GM21390 (cell line): Measurements from ENCODE around the gene DAND5.

ENCODE experiments used
- ATAC-seq: cut with Tn5 transposase; IDR thresholded peaks from one replicate; pipeline ENCODE4 v1.9.1; 2021; ENCODE audit not compliant: unreplicated experiment

Gene DAND5

DNA sequence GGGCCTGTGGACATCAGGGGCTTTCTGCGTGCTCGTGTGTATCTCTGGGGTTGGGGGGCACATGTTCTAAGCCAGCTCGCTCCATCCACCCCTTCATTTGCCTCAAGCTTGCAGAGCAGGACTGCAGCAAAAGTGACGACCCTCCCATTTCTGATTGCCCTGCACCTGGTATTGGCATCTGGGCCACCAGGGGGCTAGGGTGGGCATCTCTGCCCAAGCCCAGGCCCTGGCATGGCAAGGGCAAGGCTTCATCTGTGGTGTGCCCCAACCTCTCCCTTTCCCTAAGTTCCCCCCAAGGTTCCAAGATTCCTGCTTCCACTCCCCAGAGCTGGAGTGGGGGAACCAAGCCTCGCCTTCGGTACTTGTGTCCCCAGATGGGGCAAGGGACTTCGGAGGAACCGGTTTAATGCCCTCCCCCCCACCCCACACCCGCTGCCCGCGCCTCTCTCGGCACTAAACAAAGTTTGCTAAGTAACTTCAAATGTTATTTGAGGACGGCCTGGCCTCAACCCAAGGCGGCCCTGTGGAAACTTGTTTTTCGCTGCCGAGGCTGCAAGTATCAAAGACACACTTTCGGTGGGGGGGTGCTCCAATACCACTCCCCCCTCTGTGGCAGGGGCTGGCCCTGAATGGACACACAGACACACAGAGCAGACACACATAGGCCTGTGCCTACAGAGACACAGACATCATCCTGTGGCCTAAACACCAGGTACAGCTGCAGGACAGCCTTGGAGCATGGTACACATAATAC lies 38.1 kb downstream of the DAND5 start:
- no peak for ATAC-seq

DNA sequence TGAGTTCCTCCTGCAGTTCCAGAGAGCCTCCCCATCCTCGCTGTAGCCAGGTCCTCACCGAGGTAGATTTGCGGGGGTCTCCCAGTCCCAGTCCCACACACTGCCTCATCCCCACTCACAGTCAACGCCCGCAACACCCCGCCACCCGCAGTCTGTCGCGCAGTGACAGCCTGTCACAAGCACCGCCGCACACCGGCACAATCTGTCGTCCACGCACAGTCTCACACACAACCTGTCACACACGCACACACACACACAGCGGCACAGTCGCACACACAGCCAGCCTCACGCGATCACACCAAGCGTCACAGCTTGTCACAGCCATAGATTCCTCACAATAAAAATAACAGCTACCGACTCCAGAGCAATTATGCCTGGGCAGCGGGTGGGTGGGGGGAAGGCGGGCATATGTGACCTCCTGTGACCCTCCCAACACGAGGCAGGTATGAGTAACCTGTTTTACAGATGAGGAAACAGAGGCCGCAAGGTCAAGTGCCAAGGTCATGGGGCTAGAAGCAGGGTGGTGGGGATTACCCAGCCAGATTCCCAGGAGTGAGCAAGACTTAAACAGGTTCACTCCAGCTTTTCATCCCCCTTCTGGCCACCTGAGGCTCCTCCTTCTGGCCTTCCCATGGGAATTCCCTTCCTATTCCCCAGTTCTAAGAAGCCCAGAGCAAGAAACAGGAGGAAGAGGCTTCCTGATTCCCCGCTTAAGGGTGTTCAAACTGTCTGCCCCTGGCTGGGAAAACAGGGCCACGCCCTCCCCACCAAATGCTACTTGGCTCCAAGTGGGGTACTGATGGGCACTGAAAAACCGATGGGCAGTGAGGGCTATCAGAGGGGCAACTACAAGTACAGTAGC lies 39.8 kb downstream of the DAND5 start:
- ATAC-seq, result no peak

GRCh38 chr19:13010038-13010991 lies 40.9 kb downstream of the DAND5 start:
- no peak for ATAC-seq

GRCh38 chr19:13010992-13011652 lies 41.7 kb downstream of the DAND5 start:
- no peak for ATAC-seq

DNA sequence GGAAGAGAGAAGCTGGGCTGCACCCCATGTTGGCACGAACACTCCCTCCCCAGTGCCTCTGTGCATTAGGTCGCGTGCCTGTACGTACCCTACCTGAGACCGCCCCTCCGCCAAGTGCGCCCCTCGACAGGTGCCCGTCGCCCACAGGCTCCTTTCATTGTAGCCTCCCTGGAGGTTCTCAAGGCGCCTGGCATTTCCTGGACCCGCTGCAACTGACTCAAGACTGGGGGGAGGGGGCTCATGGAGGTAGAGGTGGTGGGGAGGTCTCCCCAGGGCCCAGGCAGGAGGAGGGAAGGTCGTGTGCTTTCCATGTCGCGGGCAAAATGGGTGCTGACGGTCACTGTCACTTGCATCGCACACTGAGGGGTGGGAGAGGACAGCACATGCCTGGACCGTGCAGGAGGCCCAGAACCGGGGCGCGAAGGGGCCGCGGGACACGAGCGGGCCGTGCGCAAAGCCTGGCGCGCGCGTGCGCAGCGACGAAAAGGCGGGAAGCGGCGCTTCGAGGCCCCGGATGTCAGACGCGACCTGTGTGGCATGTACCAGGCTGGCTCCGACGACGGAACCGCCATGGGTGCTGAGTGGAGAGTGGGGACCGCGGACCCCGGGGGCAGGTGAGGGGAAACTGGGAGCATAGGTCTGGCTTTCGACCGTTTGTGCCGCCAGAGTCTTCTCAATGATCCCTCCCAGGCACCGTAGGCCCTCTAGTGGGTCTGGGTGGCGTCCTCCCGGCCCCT lies 42.4 kb downstream of the DAND5 start:
- ATAC-seq, result no peak

- ATAC-seq, result no peak
These were observed 43.0 kb downstream of the DAND5 start for GRCh38 chr19:13012390-13012689.

DNA sequence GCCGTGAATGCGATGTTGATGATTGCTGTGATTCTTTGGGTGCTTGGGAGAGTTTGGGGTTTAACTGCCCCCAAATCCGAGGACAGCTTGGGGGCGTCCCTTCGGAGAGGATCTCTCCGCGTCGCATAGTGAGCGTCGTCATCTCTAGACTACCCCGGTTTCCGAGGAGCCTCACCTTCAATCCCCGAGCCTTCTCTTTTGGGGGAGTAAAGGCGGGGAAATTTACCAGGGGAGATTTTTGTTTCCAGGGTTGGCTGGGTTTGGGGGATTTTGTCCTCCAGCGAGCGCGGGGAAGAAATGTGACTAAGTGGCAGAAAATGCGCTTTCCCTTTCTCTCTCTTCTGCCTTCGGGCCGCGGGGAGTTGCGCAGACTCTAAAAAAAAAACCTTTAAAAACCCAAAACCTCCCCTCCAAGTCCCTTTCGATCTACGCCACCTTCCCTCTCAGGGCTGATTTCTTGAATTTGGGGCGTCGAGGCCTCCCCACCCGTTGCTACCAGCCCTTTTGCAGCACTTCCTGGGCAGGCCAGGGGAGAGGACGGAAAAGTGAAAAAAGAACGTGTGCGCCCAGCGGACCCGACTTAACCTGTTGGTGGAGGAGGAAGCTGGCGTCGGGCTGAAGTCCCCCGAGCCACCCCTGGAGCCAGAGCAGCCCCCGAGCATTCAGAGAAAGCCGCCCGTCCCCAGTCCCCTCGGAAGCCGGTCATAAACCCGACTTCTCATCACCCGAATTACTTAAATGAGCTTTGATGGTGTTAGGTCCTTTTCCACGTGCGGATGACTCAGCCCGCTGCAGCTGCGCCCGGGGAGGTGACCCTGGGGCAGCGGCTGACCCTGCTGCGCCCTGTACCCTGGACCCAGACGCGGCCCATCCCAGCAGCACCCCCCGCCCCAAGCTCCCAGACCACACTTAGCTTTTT lies 43.6 kb downstream of the DAND5 start:
- no peak for ATAC-seq

- no peak for ATAC-seq
These were observed 44.3 kb downstream of the DAND5 start for GRCh38 chr19:13013649-13014048.

GRCh38 chr19:13014101-13014920 lies 44.9 kb downstream of the DAND5 start:
- ATAC-seq, result no peak

GRCh38 chr19:13014921-13015280 lies 45.5 kb downstream of the DAND5 start:
- no peak for ATAC-seq

DNA sequence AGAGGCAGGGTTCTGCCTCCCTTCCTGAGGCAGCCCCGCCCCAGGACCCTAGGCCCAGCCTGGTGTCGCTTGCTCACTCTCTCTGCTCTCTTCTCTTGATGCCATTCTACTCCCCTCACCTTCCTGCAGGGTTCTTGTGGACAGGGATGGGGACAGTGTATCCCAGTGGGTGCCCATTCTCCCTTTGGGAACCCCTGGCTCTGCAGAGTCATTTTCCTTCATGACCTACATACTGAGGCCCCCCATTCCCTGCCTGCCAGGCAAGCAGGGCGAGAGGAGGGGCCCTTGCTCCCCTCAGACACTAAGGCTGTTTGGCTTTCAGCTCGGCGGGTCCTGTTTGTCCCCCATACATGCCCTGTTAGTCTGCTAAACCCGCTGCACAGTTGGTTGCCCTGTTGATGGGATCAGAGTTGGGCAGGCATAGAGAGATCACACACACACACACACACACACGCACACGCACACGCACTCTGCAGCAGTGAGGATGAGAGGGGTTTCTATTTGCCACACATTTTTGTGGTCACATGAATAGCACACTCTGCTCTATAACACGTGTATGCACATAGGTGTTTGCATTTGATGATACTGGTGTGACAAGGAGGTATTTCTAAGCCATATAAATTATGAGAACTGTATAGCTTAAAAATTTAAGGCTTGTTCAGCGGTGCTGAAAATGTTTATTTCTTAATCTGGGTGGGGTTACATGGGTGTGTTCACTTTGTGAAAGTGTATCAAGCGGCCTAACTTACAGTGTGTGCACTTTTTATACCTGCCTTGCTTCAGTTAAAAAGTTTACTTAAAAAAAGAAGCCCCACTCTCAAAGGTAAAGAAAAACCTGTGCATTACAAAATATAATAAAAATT lies 46.2 kb downstream of the DAND5 start:
- no peak for ATAC-seq

DNA sequence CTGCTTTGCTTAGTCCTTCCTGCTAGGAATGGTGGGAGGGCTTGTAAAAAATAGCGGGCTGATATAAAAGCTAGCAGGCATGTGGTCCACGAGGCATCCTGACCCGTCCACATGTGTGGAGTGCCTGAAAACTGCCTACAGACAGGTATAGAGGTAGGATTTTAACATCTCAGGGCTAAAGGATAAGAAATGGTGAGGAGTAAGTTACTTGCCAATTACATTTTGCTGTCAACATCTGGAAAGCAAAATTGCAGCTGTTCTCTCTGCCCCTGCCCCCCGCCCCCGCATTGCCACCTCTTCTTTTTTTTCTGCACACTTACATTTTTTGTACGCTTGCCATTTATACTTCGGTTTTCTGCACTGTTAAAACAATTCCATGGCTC lies 46.9 kb downstream of the DAND5 start:
- ATAC-seq, result no peak

DNA sequence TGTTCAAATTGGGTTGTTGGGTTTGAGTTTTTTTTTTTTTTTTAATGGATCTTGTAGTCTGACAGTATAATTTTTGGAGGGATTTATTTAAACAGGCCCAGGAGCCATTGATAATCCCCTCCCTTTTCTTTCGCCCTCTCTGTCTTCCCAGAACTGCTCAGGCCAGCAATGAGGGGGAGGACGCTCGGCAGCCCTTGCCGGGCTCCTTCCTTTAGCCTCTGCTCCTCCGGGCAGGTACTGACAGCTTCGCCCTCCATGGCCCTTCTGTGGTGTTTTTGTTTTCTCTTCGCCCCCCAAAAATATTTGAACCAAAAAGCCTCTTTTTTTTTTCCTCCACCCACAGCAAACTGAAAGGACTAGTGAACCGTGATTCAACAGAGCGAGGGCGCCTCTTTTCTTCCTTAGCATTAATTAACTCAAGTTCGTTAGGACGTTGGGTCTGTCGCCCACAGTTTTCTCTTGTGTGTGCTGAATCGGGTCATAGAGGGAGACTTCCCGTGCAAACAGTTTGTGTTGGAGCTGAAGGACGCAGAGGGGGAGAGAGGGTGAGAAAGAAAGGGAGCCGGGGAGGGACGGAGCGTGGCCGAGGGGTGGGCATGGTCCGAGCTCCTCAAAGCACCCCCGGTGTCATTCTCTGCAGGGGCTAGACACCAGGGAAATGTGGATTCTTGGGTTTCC lies 47.4 kb downstream of the DAND5 start:
- ATAC-seq, result no peak

- no peak for ATAC-seq
These were observed 48.1 kb downstream of the DAND5 start for GRCh38 chr19:13017306-13018034.

DNA sequence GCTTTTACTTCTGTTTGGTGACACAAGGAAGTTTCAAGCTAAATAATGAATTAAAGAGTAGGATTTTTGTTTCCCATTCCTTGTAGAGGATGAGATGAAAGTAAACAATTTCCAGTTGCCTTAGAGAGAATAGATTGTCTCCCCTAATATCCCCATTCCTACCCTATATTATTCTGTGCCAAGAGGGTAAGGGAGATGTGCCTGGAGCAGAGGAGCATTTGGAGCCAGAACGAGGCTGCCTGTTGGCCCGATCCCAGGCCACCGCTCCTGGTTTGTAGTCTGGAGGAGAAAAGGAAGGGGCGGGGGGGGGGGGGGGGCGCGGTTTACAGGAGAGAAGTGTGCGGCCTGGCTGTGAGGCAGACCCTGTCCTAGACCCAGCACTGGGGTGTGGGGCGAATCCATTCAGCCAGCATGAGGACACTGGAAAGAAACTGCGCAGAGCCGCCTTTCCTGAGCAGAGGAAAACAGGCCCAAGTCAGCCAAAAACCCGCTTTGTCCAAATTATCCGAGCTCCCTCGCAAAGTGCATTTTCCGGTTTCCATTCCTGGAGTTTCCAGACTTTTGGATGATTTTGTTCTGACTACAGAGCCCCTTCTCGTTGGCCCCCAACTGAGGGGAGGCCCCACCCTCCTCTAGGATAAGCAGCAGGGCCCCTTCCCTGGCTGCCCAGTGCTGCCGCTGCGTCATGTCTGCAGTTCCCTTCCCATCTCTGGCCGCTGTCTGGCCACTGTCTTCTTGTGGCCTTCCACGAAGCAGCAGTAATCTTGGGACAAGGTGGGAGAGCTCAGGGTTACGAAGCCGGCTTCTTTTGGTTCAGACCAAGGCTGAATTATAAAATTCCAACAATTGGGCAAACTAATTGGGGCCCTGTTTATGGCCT lies 48.9 kb downstream of the DAND5 start:
- ATAC-seq, result no peak
